HepG2 (cell line): ENCODE measurements around the gene ZNF132. TPM values are rescaled to one million over a fixed set of nuclear protein-coding genes. Genes with fewer than 3 reads are reported as not detected.

Experiments used
- AKAP8 ChIP-seq: sonication (generic); formaldehyde crosslinking; IDR thresholded peaks from 2 replicates; pipeline ENCODE4 v1.5.1; 2020; ENCODE audit warnings: mild to moderate bottlenecking, missing genetic modification reagents
- ARNTL ChIP-seq: sonication (generic); formaldehyde crosslinking; IDR thresholded peaks from 2 replicates; pipeline ENCODE4 v1.4.0; 2020; ENCODE audit warnings: mild to moderate bottlenecking, missing genetic modification reagents
- EZH2 ChIP-seq: conservative IDR thresholded peaks from 2 replicates; pipeline ENCODE4 v1.6.1; 2012; ENCODE audit warnings: mild to moderate bottlenecking, low read depth, low read length, moderate library complexity
- FOSL1 ChIP-seq: sonication (generic); formaldehyde crosslinking; IDR thresholded peaks from 2 replicates; pipeline ENCODE4 v1.9.0; 2021; ENCODE audit warnings: missing genetic modification reagents, borderline replicate concordance
- HNRNPLL ChIP-seq: fragments of 200-400 bp; formaldehyde crosslinking; IDR thresholded peaks from 2 replicates; pipeline ENCODE4 v1.6.1; 2017; ENCODE audit warnings: mild to moderate bottlenecking, low read depth, low read length; ENCODE audit not compliant: poor library complexity, severe bottlenecking
- KAT2B ChIP-seq: fragments of 150-350 bp; IDR thresholded peaks from 2 replicates; pipeline ENCODE4 v1.6.1; 2014; ENCODE audit warnings: low read depth, low read length, borderline replicate concordance
- KMT2B ChIP-seq: IDR thresholded peaks from 2 replicates; pipeline ENCODE4 v1.6.1; 2016; ENCODE audit warnings: missing genetic modification reagents, missing compliant biosample characterization
- MED1 ChIP-seq: sonication (generic); formaldehyde crosslinking; IDR thresholded peaks from 2 replicates; pipeline ENCODE4 v1.4.0; 2020; ENCODE audit warnings: missing genetic modification reagents
- MXD4 ChIP-seq: IDR thresholded peaks from 2 replicates; pipeline ENCODE4 v1.6.1; 2016; ENCODE audit warnings: mild to moderate bottlenecking, missing biosample characterization, missing genetic modification reagents
- MYNN ChIP-seq: sonication (generic); formaldehyde crosslinking; IDR thresholded peaks from 2 replicates; pipeline ENCODE4 v1.4.0; 2020; ENCODE audit warnings: mild to moderate bottlenecking, low read depth, missing genetic modification reagents
- NCOR1 ChIP-seq: fragments of 200-600 bp; sonication (generic); IDR thresholded peaks from 2 replicates; pipeline ENCODE4 v1.7.0; 2017; ENCODE audit warnings: antibody characterized with exemption, low read length, borderline replicate concordance
- NFE2L2 ChIP-seq: fragments of 150-350 bp; IDR thresholded peaks from 2 replicates; pipeline ENCODE4 v1.6.1; 2014; ENCODE audit warnings: low read length
- PHF5A ChIP-seq: IDR thresholded peaks from one replicate; pipeline ENCODE4 v1.6.1; 2018; ENCODE audit warnings: low read depth, missing genetic modification reagents; ENCODE audit not compliant: unreplicated experiment
- RAD51 ChIP-seq: fragments of 450-650 bp; IDR thresholded peaks from 2 replicates; pipeline ENCODE4 v1.6.1; 2016; ENCODE audit warnings: borderline replicate concordance
- SETDB1 ChIP-seq: sonication (generic); formaldehyde crosslinking; IDR thresholded peaks from 2 replicates; pipeline ENCODE4 v1.5.1; 2020; ENCODE audit warnings: missing genetic modification reagents, mild to moderate bottlenecking, borderline replicate concordance
- TP53 ChIP-seq: sonication (generic); formaldehyde crosslinking; conservative IDR thresholded peaks from 2 replicates; pipeline ENCODE4 v1.4.0; 2020; ENCODE audit warnings: missing genetic modification reagents
- ZNF17 ChIP-seq: sonication (generic); formaldehyde crosslinking; IDR thresholded peaks from 2 replicates; pipeline ENCODE4 v1.5.0; 2020; ENCODE audit warnings: mild to moderate bottlenecking, missing genetic modification reagents
- ZNF484 ChIP-seq: sonication (generic); formaldehyde crosslinking; IDR thresholded peaks from 2 replicates; pipeline ENCODE4 v1.5.1; 2020; ENCODE audit warnings: mild to moderate bottlenecking, low read depth, missing genetic modification reagents, borderline replicate concordance
- ZNF782 ChIP-seq: sonication (generic); formaldehyde crosslinking; IDR thresholded peaks from 2 replicates; pipeline ENCODE4 v1.4.0; 2020; ENCODE audit warnings: missing genetic modification reagents, mild to moderate bottlenecking, borderline replicate concordance
- ZNF883 ChIP-seq: sonication (generic); formaldehyde crosslinking; IDR thresholded peaks from 2 replicates; pipeline ENCODE4 v1.5.1; 2020; ENCODE audit warnings: mild to moderate bottlenecking, missing genetic modification reagents; ENCODE audit errors: not compliant biosample characterization
- ZSCAN22 ChIP-seq: sonication (generic); formaldehyde crosslinking; IDR thresholded peaks from 2 replicates; pipeline ENCODE4 v1.4.0; 2020; ENCODE audit warnings: mild to moderate bottlenecking, missing genetic modification reagents
- ZSCAN29 ChIP-seq: sonication (generic); formaldehyde crosslinking; conservative IDR thresholded peaks from 2 replicates; pipeline ENCODE4 v1.4.0; 2020; ENCODE audit warnings: mild to moderate bottlenecking, missing genetic modification reagents
- polyA plus RNA-seq, 8 experiments: library from polyadenylated mRNA; depleted of rRNA in 3 of 8; stranded (reverse) in 7 of 8; unstranded in 1 of 8; fragments of >200 nt; fragmentation: Illumina TruSeq in 4 of 8; extraction: Trizol in 4 of 8; gene quantifications; 2 replicates each; pipeline versions ENCODE4 v1.2.1 to v1.2.3, GENCODE V29; 2011 to 2016; ENCODE audit warnings: low read depth in 4 of 8, missing spikeins in 1 of 8, mixed read lengths in 1 of 8; ENCODE audit not compliant: insufficient read depth in 1 of 8
- total RNA-seq, 5 experiments: library from RNA; depleted of rRNA; stranded (reverse); fragments of >200 nt; fragmentation: Illumina TruSeq; extraction: Trizol; gene quantifications; 2 replicates each; pipeline ENCODE4 v1.2.3, GENCODE V29; 2016; ENCODE audit warnings: low read depth in 1 of 5
- TF ChIP-seq, protein P1 (sequence below): IDR thresholded peaks from 2 replicates; pipeline ENCODE4 v1.6.1; 2016; ENCODE audit warnings: missing compliant biosample characterization, missing genetic modification reagents, borderline replicate concordance
- TF ChIP-seq, protein P2 (sequence below): sonication (generic); formaldehyde crosslinking; IDR thresholded peaks from 2 replicates; pipeline ENCODE4 v1.5.0; 2020; ENCODE audit warnings: mild to moderate bottlenecking, missing genetic modification reagents, moderate library complexity
- TF ChIP-seq, protein P3 (sequence below): sonication (generic); formaldehyde crosslinking; IDR thresholded peaks from 2 replicates; pipeline ENCODE4 v1.5.0; 2020; ENCODE audit warnings: missing genetic modification reagents, mild to moderate bottlenecking, borderline replicate concordance
- TF ChIP-seq, protein P4 (sequence below): sonication (generic); formaldehyde crosslinking; IDR thresholded peaks from 2 replicates; pipeline ENCODE4 v1.9.0; 2021; ENCODE audit warnings: missing genetic modification reagents, borderline replicate concordance

The ZNF132 gene
- total and polyA plus RNA-seq, 2 of the 13 experiments (the other 11 are each of a cell fraction or from before 2014, with no cell fraction given): not detected

DNA sequence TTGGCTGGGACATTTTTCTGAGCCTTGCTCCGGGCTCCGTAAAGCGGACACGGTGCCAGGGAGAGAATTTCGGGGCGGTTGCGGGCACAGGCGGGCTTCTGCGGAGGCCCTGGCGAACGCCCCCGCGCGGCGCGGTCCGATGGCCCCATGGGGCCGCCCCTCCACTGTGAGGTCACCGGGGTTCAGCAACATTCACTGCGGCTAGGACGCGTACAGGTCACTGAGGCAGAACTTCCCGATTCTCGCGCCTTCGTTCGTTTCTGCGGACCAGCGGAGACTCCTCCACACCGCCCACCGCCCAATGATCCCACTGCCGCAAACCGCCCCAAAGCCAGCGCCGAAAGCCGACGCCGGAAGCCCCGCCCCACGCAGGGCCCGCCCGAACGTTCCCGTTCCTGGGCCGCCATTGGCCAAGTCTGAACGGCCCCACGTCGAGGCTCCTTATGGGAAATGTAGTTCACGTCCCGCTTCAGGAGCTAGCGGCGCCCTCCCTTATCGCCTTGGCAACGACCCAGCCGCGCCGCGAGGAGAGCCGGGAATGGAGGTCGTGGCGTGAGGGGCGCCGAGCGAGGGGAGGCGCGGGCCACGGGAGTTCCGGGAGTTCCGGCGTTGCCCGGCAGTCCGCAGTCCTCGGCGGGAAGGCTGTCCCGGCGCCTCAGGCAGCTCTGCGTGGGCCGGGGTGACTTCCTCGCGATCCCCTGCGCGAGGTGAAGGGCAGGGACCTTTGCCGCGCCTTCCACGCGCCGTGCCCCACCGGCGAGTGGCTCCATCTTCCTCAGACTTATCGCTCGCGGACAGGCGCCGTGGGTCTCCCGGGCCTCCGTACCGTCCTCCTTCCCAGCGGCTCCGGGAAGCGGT lies 31.6 kb downstream of the ZNF132 start, which contains the start of gene ZNF584 (continued):
- TF ChIP-seq KMT2B (CRISPR knock-in tag) (peak; percentile 37; the same call in 1 of the 2 replicates), RAD51 (no peak), PHF5A (CRISPR knock-in tag) (no peak), NCOR1 (no peak), NFE2L2 (no peak), SETDB1 (CRISPR knock-in tag) (no peak), ZNF484 (CRISPR knock-in tag) (no peak), AKAP8 (CRISPR knock-in tag) (0 out of 2 replicates have a peak, but pooled peaks have one; percentile 20), ARNTL (CRISPR knock-in tag) (peak; percentile 65; the same call in 1 of the 2 replicates), TP53 (CRISPR knock-in tag) (no peak), HNRNPLL (peak; percentile 85), MED1 (CRISPR knock-in tag) (no peak; the same call in none of the 2 replicates), KAT2B (no peak), FOSL1 (CRISPR knock-in tag) (no peak), MYNN (CRISPR knock-in tag) (no peak), ZSCAN22 (CRISPR knock-in tag) (0 out of 2 replicates have a peak, but pooled peaks have one; percentile 70), ZNF782 (CRISPR knock-in tag) (peak; percentile 85; the same call in 1 of the 2 replicates), EZH2 (no peak), ZNF883 (CRISPR knock-in tag) (peak; percentile 28), MXD4 (CRISPR knock-in tag) (peak; percentile 65; the same call in 1 of the 2 replicates), ZNF17 (no peak), ZSCAN29 (CRISPR knock-in tag) (0 out of 2 replicates have a peak, but pooled peaks have one; percentile 53)
- TF ChIP-seq, protein P1, sequence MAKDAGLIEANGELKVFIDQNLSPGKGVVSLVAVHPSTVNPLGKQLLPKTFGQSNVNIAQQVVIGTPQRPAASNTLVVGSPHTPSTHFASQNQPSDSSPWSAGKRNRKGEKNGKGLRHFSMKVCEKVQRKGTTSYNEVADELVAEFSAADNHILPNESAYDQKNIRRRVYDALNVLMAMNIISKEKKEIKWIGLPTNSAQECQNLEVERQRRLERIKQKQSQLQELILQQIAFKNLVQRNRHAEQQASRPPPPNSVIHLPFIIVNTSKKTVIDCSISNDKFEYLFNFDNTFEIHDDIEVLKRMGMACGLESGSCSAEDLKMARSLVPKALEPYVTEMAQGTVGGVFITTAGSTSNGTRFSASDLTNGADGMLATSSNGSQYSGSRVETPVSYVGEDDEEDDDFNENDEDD (CRISPR knock-in tag): no peak; the same call in 1 of the 2 replicates
- TF ChIP-seq, protein P2, sequence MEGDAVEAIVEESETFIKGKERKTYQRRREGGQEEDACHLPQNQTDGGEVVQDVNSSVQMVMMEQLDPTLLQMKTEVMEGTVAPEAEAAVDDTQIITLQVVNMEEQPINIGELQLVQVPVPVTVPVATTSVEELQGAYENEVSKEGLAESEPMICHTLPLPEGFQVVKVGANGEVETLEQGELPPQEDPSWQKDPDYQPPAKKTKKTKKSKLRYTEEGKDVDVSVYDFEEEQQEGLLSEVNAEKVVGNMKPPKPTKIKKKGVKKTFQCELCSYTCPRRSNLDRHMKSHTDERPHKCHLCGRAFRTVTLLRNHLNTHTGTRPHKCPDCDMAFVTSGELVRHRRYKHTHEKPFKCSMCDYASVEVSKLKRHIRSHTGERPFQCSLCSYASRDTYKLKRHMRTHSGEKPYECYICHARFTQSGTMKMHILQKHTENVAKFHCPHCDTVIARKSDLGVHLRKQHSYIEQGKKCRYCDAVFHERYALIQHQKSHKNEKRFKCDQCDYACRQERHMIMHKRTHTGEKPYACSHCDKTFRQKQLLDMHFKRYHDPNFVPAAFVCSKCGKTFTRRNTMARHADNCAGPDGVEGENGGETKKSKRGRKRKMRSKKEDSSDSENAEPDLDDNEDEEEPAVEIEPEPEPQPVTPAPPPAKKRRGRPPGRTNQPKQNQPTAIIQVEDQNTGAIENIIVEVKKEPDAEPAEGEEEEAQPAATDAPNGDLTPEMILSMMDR (CRISPR knock-in tag): peak; percentile 47
- TF ChIP-seq, protein P3, sequence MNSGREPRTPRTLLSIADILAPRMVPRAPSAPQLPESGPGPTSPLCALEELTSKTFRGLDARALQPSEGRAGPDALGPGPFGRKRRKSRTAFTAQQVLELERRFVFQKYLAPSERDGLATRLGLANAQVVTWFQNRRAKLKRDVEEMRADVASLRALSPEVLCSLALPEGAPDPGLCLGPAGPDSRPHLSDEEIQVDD (CRISPR knock-in tag): no peak; the same call in 1 of the 2 replicates
- TF ChIP-seq, protein P4, sequence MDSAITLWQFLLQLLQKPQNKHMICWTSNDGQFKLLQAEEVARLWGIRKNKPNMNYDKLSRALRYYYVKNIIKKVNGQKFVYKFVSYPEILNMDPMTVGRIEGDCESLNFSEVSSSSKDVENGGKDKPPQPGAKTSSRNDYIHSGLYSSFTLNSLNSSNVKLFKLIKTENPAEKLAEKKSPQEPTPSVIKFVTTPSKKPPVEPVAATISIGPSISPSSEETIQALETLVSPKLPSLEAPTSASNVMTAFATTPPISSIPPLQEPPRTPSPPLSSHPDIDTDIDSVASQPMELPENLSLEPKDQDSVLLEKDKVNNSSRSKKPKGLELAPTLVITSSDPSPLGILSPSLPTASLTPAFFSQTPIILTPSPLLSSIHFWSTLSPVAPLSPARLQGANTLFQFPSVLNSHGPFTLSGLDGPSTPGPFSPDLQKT (CRISPR knock-in tag): no peak
